Measurements from ENCODE around the gene COL4A1.

The COL4A1 gene

DNA sequence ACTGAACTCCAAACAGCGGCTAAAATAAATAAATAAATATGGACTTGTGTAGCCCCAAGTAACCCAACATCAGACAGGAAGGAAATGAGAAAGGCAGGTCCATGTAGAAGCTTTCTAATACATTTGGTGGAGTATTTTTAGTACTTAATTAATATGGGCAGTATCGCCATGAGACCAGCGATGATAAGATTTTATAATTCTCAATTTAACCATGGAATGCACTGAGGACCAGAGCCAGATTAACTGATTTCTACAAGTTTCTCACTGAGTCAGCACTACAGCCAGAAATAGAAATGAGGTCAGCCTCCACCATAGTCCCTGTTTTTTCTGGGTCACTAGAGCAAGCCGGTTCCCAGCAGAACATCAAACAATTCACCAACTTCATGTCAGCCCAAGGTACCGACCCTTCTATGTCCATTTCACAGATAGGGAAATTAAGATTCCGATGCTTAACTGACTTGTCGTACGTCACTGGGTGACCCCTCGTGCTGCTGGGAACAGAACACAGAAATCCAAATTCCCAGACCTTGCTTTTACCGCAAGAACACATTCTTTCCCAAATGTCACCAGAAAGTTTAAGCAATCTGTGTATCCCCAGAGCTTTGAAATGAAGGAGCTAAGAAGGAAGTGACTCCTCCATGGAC is 90.4 kb downstream of the COL4A1 start:
- DNase-seq: no peak

DNA sequence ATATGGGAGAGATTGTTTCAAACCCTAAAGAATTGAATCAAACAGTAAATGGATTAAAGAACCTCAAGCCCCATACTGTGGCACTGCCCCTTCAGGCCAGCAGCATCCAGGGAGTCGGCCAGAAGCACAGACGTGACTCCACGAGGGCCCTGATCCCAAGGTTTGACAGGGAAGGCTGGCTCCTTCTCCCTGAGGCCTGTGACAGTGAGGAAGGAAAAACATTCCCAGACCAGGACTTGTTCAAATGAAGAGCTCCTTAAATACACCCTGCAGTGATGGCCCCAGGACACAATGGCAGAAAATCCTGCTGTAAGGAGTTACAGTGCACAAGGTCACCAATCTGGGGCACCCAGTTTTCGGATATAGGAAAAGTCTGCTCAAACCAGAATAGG is 91.0 kb downstream of the COL4A1 start:
- no peak for DNase-seq

DNA sequence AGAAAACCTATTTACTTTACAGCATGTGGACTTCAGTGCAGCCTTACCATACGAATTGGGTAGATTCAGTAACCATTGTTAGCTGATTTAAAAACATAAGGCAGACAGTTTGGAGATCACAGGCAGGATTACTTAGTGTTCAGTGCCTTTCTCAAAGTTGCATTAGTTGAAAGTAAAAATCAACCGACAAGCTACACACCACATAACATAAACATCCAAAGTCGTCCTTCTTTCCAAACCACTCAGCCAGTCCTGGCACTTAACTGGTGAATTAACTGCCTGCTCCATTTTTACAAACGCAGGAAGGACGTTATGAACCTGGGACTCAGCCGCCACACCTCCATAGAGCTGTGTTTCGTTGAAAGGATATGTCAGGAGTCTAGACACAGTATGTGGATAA is 91.4 kb downstream of the COL4A1 start:
- DNase-seq: no peak

DNA sequence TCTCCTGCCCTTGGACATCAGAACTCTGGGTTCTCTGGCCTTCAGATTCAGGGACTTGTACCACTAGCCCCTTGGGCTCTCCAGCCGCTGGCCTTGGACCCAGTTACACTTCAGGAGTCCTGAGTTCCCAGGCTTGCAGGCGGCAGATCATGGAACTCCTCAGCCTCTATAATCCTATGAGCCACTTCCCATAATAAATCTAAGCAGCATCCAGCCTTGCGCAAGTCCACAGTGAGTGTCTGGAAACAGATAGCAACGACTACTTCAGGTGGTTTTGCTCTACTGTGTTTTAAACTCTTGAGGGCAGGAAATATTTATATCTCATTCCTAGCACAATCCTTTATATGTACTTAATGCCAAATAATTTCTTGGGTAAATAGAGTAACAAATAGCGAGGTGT is 92.3 kb downstream of the COL4A1 start:
- DNase-seq: no peak

DNA sequence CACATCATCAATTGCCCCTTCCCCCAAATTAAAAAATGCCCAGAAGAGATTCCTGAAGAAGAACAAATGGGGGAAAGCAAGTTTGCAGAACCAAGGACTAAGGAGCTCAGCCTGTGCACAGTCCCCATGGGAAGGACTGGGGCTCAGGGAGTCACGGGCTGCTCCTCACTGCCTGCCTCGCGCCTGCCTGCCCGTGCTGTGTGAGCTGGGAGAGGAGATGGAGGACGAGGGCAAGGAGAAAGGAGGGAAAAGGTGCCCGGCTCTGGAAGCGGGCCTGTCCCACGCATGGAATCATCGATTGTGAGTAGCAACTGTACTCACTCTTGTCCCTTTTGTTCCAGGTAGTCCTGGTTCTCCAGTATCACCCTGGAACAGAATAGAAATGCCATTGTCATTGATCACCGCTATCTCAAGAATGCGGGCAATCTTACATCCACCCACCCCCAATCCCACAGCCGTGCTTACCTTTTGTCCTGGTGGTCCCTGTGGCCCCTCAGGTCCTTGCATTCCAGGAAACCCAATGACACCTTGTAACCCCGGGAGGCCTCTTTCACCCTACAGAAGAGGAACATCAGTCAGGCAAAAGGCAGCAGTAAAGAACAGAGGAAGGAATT is 93.4 kb downstream of the COL4A1 start:
- no peak for DNase-seq

DNA sequence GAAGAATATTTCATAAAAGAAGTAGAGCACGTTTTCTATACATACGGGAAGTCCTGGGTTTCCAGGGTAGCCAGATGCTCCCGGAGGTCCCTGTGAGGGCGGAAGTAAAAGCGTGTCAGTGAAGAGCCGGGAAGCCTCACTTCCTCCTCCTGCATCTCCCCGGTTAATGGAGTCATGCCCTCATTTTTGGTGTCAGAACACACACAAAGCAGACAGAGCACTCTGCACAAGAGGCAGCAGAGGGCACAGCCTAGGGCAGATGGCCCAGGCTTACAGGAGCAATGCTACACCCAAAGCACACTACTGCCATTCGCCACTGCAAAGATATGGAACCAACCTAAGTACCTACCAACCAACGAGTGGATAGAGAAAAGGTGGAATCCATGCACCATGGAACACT is 94.4 kb downstream of the COL4A1 start:
- no peak for DNase-seq

DNA sequence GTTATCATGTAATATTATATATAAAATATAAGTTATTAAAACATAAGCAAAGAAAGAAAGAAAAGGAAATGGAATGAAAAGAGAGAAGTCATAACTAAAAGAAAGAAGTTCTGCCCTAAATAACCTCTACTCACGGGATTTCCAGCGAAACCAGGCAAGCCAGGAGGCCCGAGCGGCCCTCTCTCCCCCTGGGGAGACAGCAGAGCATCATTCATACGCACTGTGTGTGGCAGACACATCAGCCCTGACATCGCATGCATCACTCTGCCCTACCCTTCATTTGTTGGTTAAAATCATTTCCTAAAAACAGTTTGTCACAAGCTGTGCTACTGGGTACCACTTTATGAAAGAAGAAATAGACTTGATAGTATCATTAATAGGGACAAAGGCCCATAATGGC is 95.2 kb downstream of the COL4A1 start:
- no peak for DNase-seq

DNA sequence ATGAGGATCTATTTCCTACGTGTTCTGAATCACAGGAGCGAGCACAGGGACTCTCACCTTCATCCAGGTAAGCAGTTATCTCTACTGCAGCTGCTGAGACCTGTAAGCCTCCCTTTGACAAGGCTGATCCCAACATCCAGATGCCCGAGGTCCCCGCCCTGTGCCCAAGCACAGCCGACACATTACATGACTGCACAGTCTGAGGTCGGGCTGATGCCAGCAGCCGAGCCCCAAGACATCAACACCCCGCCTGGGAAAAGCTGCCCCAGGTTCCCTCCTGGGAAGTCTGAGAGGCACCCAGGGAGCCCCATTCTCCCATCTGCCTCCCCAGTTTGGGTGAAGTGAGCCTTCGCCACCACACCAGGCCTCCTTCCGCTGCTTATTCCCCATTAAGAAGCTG is 95.9 kb downstream of the COL4A1 start:
- DNase-seq: no peak

DNA sequence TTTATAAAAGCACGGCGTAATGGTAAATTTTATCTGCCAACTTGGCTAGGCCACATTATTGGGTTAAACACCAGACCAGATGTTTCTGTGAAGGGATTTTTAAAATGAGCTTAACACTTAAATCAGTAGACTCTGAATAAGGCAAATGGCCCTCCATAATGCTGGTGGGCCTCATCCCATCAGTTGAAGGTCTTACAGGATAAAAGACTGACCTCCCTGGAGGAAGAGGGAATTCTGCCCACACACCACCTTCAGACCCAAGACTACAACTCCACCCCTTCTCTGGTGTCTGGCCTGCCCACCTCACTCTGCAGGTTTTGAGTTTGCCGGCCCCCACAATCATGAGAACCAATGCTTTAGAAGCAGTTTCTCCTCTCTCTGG is 96.4 kb downstream of the COL4A1 start:
- DNase-seq: no peak

DNA sequence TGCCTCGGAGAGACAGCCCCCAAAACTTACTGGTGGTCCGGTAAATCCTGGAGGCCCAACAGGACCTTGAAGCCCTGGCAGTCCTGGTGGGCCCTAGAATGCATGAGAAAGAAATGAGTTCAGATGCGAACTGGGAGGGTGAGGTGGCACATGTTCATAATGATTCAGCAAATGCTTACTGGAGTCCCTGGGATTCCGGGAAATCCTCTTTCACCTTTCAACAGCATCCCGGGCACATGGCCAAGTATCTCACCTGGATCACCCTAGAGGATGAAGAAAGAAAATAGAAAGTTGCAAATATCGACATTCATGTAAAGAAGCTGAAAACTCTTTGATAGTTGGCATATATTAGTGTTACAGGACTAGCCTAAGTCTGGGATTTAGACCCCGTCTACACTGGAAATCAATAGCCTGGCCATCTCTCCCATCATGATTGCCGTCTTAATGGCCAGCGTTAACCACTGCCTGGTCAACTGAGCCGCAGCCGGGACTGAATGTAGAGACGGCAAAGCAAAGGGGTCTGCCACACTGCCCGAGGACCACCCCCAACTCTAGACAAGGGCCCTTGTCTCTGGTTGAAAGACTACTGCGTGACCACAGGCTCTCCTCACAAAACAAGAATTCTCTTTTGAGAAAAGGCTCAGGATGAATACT is 96.9 kb downstream of the COL4A1 start:
- no peak for DNase-seq

DNA sequence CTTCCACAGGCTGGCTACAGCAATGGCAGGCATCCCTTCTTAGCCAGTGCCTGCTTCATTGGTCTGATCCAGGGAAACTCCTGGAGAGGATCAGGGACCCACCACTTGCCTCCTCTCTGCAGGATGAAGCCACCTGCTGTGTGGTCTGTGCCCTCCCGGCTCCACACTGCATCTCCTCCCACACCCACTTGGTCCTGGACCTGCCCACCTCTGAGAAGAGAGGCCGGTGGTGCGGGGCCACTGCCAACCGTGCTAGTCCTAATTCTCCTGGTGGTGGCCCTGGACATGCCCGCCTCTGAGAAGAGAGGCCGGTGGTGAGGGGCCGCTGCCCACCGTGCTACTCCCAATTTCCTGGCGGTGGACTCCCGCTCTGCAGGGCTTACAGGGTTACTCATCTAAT is 98.8 kb downstream of the COL4A1 start:
- no peak for DNase-seq

DNA sequence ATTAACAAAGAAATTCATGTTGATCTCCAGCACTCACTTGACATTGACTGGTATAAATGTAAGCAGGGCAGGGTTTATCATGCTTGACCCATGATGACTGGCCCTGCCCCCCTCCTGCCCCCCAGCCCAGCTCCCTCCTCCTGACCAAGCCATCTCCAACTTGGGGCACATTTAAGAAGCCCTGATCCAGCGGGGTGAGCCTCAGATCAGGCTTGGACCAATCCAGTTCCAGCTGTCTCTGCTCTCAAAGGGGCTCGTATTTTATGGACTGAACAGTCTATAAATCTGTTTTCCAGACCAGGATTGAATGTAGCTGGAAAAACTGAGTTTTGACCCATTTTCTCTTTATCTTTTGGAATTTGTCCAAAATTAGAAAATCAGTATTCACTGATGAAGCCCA is 100.0 kb downstream of the COL4A1 start:
- no peak for DNase-seq

DNA sequence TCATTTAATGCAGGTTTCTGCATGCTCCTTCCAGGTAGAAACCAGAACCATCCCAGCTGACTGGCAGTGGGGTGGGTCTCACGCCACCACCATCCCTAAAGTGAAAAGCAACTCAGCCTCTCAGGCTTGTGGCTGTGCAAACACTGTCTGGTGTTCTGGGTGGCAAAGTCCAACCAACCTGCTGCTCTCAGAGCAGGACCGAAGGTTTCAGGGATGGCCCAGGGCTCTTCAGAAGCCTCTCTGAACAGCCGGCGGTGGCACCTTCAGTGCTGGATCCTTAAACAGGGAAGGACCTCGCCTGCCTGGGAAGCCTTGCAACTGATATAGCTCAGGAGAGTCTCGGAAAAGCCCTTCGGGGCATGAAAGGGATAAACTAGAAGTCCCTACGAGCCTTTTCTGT is 100.8 kb downstream of the COL4A1 start:
- no peak for DNase-seq

DNA sequence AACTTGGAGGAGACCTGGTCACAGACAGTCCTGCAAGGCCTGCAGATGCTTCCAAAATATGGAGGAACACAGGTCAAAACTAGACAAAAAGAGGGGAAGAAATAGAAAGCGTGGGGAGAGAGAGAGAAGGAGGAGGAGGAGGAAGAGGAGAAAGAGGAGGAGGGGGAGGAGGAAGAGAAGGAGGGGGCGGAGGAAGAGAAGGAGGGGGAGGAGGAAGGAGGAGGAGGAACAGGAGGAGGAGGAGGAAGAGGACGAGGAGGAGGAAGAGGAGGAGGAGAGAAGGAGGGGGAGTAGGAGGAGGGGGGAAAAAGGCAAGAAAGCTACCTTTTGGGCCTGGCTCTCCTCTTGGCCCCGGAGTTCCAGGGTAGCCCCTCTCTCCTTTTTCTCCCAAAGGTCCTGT is 105.8 kb downstream of the COL4A1 start:
- DNase-seq: no peak

DNA sequence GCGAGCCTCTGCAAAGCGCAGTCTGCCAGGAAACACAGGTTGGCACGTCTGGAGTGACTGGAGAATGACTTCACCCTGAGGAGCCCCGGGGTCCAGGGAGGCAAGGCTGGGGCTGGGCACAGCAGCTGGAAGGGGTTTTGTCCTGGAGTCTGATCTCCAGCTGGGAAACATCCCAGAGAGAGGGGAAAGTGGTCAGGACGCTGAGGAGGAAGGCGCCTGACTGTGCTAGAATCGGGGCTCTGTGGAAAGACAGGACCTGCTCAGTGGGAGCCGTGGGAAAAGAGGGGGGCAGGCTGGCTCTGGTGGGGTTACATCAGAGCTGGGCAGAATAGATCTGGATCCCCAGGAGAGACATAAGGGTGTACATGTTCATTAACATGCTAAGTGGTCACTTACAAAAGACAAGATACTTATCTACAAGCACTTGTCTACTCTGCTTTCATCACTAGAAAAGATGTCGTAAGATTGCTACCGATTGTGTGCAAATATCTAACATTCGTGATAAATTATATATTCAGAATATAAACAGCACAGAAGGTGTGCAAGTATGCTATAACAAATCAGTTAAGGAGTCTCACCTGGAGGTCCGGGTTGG is 106.6 kb downstream of the COL4A1 start:
- DNase-seq: no peak

DNA sequence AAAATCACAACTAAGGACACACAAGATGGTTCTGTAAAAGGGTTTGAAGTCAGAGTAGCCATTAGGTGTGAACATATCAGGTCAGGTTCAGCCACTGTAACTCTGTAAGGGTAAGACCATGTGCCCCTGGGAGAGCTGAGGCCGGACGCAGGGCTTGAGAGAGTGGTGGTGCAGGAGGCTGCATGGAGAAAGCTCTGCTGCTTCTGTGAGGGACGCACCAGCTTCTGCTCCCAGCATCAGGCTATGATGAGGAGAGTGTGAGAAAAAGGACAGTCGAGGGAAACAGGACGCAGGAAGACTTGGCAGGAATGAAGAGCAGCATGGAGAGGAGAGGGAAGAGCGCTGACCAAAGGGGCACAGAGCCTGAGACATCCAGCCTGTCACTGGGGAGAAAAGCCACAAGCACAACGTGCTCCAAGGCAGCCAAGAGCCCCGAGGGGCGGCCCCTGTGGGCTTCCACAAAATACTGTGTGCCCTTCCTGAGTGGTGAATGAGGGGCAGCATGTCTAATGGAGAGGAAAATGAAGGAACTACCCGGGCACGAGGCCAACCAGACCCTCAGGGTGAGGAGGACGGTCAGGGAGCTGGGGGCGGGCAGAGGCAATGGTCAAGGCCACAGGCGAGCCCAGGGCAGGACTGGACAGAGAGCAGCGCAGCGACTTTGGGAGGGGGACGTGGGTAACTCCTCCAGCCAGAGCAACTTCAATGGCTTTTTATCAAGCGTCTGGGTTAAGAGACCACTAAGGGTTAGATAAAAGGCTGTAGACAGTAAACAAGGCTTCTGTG is 107.7 kb downstream of the COL4A1 start:
- no peak for DNase-seq

DNA sequence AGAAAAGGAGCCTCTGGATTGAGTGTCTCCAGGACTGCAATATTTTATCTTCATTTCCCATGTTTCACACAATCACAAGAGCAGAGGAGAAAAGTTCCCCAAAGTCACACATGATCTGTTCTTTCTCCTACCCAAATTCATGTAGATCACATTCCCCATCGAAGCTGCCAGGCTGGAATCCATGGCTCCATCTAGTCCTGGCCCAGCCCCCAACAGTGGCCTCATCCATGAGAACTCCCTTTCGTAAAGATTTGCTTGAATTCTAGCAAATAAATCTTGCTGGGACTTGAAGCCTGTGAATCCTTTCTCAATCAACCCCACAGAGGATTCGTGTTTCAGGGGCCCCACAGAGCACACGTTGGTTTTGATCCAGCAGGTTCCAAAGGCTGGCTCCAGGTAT is 109.5 kb downstream of the COL4A1 start:
- DNase-seq: no peak

DNA sequence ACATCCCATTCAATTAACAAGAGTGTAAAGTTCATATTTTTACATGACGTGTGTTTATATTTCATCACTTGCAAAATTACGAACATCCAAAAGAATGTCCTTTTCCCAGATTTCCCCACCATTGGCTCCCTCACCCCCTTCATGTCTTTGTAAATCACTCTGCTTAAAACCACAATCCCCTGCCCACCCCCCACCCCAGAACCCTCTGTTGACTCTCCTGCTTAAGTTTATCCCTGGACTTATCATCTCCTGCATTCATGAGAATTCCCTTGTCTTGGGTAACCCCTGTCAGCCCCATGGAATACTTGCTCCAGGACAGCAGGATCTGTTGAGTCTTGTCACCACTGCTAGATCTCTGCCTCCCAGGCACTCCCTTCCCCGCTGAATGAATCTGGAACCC is 109.9 kb downstream of the COL4A1 start:
- no peak for DNase-seq

DNA sequence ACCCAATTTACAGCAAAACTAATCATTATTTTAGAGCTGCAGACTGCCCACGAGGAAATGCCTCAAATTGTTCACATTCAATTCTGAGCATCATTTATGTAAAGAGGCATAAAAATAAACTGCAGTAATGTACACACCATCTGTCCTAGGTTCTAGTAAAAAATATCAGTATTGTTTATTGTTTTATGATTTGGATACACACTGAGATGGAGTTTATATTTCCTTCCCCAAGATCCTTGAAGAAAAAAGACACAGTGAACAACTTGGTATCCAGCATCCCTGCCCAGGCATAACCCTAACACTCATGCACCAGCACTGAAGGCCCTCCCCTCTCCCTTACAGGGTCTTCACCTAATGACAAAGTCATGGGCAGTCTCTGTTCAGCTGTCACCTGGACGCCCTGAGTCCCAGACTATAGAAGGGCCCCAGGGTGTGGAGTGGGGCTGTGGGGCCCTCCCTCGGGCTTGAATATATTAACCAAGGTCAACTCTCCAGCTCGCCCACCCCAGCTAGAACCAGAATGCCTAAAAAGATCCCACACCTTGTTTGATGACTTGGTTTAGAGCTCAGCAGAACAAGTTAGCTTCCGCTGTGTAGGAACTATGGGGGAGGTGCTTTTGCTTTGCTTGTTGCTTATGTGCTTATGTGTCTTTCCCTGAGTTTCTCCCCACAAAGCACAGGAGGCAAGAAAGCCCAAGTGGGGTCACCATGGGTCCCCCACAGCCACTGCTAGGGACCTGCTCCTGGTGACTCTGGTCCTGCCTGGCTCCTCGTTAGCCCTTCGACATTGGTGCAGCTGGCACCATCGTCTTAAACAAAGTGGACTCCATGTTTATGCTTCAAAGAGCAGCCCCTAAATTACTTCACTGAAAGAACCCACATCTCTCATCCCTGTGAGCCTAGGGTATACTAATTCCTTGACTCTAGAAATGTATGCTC is 111.1 kb downstream of the COL4A1 start:
- no peak for DNase-seq

DNA sequence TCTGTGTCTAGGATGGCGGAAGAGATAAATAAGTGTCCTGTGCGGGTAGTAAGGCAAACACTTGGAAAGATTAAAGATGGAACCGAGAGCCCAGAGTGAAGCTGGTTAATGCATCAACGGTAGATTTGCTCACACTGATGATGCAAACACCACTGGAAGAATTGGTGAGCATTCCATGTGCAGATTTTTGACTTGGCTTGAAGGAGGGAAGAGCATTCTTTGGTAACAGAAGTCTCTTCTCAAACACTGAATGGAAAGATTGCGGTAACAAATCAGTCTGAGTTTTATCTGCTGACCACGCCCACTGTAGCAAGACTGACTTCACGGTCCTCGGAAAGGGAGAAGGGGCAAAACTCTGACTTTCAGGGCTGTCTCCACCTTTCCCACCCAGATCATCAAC is 112.5 kb downstream of the COL4A1 start:
- no peak for DNase-seq

DNA sequence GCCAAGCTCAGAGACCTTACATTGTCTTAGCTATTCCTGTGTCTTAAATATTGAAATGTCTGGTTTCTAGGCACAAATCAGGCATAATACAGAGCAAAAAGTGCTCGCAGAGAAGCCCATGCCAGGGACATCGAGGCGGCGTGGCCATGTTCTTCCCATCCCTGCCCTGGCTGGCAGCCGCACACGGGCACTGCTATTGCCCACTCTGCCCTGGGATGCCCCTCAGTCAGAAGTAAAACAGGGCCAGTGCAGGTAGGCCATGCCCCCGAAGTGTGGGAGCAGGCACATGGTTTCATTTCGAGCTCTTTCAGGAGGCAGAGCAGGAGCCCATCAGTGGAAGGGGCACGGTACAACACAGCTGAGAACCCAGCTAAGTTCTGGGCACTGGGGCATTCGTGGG is 113.5 kb downstream of the COL4A1 start:
- no peak for DNase-seq

DNA sequence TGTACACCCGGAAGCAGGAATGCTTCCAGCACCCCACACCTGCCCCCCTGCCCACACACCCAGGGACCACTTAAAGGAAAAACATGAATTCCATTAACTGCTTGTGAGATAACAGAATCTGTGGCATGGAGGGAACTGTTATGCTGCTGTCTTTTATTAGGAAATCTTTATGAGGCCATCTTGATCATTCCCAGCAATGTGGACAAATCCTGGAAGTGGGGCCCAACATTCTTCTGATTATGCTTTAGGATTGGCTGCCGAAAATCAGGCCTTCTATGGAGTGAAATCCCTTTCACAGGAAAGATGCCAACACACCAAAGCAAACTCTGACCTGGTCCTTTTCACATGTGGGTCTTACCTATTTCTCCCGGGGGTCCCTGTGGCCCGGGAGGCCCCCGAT is 114.5 kb downstream of the COL4A1 start:
- no peak for DNase-seq
